ENCODE results near the gene MAT2A. TPM values are rescaled to one million over a fixed set of nuclear protein-coding genes. Genes with fewer than 3 reads are reported as not detected.

Gene MAT2A
- total RNA-seq, 1 experiment from 2014 or later = 444 TPM

DNA sequence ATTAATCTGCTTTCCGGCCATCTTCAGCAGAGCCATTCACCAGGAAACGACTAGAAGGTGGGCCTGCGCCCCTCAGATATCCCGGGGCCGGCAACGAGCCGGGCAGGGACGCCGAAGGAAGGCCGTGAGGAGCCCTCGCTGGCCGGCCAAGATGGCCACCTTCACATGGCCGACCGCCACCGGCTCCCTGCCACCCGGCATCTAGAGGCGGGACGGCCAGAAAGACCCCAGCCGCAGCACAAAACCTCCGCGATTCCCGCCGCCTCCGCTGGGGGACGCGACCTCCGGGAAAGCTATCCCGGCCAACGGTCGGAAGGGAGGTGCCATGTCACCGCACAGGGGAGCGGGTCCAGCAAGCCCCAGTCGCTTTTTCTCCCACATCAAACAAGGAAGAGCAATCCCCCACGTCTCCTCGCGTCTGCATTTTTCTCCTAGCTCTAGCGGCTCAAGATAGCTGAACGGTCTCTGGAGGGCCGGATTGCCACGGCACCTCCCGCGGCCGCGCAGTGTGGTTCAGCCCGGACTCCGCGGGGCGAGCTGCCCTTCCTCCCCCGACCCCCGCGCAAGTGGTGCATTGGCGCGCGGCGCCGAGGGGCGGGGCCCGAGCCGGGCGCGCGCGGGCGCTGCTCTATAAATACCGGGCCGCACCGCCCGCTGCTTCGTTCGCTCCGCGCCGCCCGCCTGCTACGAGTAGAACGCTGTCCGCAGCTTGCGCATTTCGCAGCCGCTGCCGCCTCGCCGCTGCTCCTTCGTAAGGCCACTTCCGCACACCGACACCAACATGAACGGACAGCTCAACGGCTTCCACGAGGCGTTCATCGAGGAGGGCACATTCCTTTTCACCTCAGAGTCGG lies at the start of gene MAT2A (continued):
- TF ChIP-seq, protein P1, sequence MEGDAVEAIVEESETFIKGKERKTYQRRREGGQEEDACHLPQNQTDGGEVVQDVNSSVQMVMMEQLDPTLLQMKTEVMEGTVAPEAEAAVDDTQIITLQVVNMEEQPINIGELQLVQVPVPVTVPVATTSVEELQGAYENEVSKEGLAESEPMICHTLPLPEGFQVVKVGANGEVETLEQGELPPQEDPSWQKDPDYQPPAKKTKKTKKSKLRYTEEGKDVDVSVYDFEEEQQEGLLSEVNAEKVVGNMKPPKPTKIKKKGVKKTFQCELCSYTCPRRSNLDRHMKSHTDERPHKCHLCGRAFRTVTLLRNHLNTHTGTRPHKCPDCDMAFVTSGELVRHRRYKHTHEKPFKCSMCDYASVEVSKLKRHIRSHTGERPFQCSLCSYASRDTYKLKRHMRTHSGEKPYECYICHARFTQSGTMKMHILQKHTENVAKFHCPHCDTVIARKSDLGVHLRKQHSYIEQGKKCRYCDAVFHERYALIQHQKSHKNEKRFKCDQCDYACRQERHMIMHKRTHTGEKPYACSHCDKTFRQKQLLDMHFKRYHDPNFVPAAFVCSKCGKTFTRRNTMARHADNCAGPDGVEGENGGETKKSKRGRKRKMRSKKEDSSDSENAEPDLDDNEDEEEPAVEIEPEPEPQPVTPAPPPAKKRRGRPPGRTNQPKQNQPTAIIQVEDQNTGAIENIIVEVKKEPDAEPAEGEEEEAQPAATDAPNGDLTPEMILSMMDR (IDR thresholded peaks at IDR 0.05 in 2 of 3, conservative IDR thresholded peaks at IDR 0.05 in 1 of 3; ENCODE audit: borderline replicate concordance in 1 of 3, insufficient read depth in 1 of 3, low read depth in 2 of 3, low read length in 2 of 3) = peak in 2 of 3 experiments; percentile 58 to 74; a peak in 4 of 6 replicates
- TF ChIP-seq EGR1 (IDR thresholded peaks at IDR 0.05; ENCODE audit: low read depth) = no peak
- TF ChIP-seq EZH2phosphoT487 (IDR thresholded peaks at IDR 0.05; ENCODE audit: borderline replicate concordance) = no peak

DNA sequence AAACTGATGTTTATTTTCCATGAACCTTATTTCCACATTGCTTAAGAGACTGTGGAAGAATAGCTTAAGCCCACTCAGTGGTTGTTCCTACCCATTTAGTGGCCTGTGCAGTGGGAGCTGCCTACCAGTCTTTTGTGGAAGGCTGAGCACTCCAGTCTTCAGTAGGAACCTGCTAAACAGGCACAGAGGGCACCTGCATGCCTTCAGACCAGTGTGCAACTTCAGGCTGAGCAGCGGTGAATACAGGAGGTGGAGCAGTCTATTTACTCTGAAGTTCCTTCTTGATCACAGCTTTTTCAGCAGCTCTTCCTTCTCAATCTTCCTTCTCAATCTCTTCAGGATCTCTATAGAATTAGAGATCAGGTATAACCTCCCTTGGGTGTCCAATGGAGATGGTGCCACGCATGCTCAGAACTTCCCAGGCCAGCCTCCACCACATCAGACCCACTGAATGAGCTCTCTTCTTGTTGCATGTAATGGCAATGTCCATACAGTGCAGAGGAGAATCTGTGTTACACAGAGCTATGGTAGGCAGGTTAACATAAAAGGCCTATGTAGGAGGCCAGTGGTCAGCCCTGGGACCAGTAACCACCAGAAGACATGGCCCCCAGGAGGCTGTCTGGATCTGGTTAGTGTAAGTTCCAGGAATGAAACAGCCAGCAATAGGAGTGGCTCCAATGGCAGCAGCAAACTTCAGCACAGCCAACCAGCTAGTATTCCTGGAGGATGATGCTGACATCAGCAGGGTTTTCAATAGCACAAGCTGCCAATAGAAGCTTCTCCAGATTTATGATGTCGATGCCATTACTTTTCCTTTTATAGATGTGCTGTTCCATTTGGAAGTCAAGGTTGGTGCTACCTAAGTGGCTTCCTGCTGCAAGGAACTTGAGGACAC lies 47.9 kb upstream of the MAT2A start:
- H3K79me2 ChIP-seq (ENCODE audit: insufficient read depth, low read length) = no peaks in the 10 kb centered on the region
- no peaks in the 10 kb centered on the region for H3K27me3 ChIP-seq (ENCODE audit: insufficient read depth, low read length)
- no peak overlapping the region for H3K4me2 ChIP-seq (ENCODE audit: low read length)
- RAD21 ChIA-PET (ENCODE audit: low non-redundant PET in 1 of 2, low total read pairs in 2 of 2, uncharacterized antibody in 2 of 2, unreplicated experiment in 2 of 2) = no interaction called here
- no peak overlapping the region for H3K9ac ChIP-seq (ENCODE audit: low read length)
- no peaks in the 10 kb centered on the region for H3K9me2 ChIP-seq (ENCODE audit: insufficient read depth)
- no peaks in the 10 kb centered on the region for H3K36me3 ChIP-seq (ENCODE audit: control insufficient read depth in 1 of 2, insufficient read depth in 2 of 2, low read length in 2 of 2)
- H3K4me3 ChIP-seq (replicated peaks in 1 of 2; ENCODE audit: low read depth in 1 of 2, low read length in 2 of 2) = no peak overlapping the region
- DNase-seq (ENCODE audit: low read depth, low spot score) (no peak), ATAC-seq (no peak)
- intact Hi-C loops (cut with micrococcal nuclease) = no loop called here
- H3K9me3 ChIP-seq (ENCODE audit: control insufficient read depth in 1 of 2, insufficient read depth in 1 of 2, low read depth in 1 of 2, low read length in 2 of 2) = no peaks in the 10 kb centered on the region
- peaks cover under 1 to 7% of the 10 kb centered on the region in 2 experiments; a peak in 2 of 4 replicates for H3K4me1 ChIP-seq (ENCODE audit: control insufficient read depth in 1 of 2, insufficient read depth in 2 of 2, low read length in 2 of 2)
- POLR2A ChIA-PET = interaction anchor here (0.6 to 2.0 kb wide), 4 partner anchors 48 to 189 kb away, joined by 3 to 5 read pairs (median 4); partner anchors contain the start of gene MAT2A
- H3K27ac ChIP-seq (ENCODE audit: low read depth, low read length) = no peak overlapping the region
- TF ChIP-seq, protein P2, sequence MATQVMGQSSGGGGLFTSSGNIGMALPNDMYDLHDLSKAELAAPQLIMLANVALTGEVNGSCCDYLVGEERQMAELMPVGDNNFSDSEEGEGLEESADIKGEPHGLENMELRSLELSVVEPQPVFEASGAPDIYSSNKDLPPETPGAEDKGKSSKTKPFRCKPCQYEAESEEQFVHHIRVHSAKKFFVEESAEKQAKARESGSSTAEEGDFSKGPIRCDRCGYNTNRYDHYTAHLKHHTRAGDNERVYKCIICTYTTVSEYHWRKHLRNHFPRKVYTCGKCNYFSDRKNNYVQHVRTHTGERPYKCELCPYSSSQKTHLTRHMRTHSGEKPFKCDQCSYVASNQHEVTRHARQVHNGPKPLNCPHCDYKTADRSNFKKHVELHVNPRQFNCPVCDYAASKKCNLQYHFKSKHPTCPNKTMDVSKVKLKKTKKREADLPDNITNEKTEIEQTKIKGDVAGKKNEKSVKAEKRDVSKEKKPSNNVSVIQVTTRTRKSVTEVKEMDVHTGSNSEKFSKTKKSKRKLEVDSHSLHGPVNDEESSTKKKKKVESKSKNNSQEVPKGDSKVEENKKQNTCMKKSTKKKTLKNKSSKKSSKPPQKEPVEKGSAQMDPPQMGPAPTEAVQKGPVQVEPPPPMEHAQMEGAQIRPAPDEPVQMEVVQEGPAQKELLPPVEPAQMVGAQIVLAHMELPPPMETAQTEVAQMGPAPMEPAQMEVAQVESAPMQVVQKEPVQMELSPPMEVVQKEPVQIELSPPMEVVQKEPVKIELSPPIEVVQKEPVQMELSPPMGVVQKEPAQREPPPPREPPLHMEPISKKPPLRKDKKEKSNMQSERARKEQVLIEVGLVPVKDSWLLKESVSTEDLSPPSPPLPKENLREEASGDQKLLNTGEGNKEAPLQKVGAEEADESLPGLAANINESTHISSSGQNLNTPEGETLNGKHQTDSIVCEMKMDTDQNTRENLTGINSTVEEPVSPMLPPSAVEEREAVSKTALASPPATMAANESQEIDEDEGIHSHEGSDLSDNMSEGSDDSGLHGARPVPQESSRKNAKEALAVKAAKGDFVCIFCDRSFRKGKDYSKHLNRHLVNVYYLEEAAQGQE (IDR thresholded peaks at IDR 0.05; ENCODE audit: low read depth) = no peak
- TF ChIP-seq, protein P3, sequence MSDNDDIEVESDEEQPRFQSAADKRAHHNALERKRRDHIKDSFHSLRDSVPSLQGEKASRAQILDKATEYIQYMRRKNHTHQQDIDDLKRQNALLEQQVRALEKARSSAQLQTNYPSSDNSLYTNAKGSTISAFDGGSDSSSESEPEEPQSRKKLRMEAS (IDR thresholded peaks at IDR 0.05) = no peak
- TF ChIP-seq POLR2AphosphoS5 (IDR thresholded peaks at IDR 0.05; ENCODE audit: low read depth, low read length) (no peak), CBX3 (IDR thresholded peaks at IDR 0.05; ENCODE audit: low read depth) (no peak)
- peak overlapping the region; percentile 54 for H2AFZ ChIP-seq (ENCODE audit: low read depth, low read length, poor library complexity, severe bottlenecking)
- CTCF ChIA-PET = no interaction called here
- no TSS peak for BruUV-seq (replicated peaks)
- no peaks in the 10 kb centered on the region for H4K20me1 ChIP-seq (ENCODE audit: insufficient read depth)

All from HCT116 (cell line).